ENCODE measurements around the gene PRR5.
"Not testable (repeated sequence)": the region's sequence is repeated elsewhere in the genome, so short reads cannot be mapped to it uniquely, and the experiment has no call there.

PRR5 gene

DNA sequence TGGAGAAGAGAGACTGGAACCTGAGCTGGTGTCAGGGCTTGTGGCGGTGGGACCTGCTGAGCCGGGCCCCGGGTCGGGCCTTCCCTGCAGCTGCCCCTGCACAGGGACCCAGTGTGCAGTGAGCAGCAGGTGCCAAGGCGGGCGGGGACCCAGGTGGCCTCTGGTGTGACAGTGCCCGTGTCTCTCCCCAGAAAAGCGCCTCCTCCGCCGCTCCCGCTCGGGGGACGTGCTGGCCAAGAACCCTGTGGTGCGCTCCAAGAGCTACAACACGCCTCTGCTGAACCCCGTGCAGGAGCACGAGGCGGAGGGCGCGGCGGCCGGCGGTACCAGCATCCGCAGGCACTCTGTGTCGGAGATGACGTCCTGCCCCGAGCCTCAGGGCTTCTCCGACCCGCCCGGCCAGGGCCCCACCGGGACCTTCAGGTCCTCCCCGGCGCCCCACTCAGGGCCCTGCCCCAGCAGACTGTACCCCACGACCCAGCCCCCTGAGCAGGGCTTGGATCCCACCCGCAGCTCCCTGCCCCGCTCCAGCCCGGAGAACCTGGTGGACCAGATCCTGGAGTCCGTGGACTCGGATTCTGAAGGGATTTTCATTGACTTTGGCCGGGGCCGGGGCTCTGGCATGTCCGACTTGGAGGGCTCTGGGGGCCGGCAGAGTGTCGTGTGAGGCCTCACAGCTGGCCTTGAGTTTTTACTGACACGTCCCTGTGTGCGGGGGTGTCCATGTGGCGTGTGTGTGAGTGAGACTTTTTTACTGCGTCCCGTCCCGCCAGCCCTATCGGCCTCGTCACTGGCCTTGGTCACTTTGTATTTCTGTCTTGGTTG lies 34.8 kb downstream of the PRR5 start:
- DNase-seq (ENCODE audit: low read depth): no peak

DNA sequence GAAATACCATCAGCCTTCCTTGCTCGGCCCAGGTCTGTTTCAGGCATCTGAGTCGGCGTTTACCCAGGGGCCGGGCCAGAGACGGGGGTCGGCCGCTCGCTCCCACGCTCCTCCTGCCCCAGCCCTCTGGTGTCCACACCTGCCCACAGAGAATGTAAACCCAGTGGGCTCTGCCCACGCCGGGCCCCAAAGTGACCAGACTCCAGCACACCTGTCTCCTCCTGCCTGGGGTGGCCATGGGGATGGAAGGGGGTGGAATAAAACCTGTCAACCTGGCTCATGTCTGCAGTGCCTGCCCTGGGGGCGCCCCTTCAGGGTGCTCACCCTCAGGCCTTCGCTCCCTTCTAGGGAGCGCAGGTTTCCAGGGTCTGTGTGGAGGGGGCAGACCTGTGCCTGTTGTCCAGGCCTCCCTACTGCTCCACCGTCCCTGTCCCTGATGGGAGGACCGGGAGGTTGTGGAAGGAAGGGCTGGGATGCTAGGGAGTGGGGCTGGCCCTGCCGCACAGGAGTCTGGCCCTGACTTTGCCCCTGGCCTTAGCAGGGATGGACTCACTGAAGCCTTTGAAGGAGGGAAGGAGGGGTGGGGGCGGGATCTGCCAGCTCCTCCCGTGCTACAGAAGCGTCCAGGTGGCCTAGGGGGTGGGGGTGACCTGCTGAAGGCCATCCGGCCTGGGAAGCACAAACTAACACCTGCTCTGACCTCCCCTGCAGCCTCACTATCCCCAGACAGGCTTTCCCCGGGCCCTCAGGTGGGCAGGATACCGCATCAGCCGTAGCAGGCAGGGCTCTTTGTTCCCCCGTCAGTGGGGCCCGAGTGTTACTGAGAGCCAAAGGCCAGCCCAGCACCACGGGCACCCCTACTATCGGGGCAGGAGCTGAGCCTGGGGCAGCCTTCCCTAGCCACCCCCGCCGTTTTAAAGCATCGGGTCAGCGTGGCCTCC lies 35.7 kb downstream of the PRR5 start:
- DNase-seq (ENCODE audit: low read depth): no peak

DNA sequence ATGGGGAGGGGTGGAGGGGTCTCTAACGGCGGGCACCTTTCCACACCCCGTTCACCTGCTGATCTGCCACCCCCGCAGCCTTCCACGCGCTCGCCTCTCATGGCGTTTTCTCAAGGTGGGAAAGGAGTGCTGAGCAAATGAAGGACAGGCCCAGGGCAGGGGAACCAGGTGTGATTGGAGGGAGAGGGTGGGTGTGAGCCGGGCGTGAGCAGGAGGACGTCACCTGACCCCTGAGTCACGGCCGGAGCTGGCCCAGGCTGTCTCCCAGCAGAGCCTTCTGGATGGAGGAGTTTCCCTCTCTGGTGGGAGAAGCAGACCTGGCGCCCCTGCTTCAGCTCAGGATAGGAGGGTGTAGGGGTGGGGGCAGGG lies 36.3 kb downstream of the PRR5 start:
- DNase-seq (ENCODE audit: low read depth): no peak

DNA sequence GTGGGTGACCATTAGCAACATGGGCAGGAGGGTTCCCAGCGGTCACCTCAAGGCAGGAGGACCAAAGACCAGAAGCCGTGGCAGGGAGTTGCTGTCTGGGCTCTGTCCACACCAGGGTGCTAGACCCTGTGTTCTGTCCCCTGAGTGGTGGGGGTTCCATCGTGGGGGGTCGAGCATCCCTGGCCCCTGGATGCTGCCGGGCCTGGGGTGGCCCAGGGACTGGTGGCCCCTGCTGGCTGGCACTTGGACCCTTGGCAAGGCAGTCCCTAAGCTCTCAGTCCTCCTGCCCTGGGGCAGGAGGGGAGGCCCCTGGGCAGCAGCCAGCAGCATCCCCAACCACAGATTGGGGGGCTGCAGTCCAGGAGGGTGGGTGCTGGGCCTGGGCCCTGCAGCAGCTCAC lies 37.0 kb downstream of the PRR5 start:
- no peak for DNase-seq (ENCODE audit: low read depth)

DNA sequence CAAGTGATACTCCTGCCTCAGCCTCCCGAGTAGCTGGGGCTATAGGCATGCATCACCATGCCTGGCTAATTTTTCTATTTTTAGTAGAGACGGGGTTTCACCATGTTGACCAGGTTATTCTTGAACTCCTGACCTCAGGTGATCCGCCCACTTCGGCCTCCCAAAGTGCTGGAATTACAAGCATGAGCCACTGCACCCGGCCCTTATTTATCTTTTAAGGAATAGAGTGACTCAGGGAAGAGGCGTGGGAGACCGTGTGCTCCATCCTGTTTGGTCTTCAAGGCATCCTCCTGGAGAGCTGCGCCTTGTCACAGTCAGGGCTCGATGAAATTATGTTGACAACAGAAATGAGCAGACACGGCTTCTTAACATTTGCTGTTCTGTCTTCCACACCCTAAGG lies 37.7 kb downstream of the PRR5 start:
- DNase-seq (ENCODE audit: low read depth): not testable (repeated sequence)

DNA sequence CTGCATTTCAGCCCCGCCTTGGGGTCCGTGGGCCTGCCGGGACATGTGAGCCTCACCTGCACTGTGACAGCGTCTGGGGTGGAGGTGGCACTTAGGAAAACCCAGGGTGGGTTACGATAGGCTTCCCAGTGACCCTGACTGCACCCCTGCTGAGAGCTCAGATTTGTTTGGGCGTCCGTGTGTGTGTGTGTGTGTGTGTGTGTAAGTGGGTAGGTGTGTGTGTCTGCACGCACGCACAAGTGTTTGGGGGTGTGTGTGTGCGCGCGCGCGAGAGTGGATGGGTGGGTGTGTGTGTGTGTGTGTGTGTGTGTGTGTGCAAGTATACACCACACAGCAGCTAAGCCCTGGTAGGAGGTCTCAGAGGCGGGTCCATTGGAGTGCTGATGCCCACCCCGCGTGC lies 38.3 kb downstream of the PRR5 start:
- no peak for DNase-seq (ENCODE audit: low read depth)

DNA sequence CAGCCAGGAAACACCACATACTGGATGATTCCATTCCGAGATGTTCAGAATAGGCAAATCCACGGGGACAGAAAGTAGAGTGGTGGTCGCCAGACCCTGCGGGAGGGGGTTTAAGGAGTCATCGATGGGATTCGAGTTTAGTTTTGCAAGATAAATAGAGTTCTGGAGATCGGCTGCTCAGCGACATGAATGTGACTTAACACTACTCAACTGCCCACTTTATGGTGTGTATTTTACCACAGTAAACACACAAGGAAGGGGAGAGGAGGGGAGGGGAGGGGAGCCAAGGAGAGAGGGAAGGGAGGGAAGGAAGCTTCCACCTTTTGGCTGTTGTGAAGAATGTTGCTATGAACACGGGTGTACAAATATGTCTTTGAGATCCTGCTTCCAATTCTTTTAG lies 39.9 kb downstream of the PRR5 start:
- no peak for DNase-seq (ENCODE audit: low read depth)

DNA sequence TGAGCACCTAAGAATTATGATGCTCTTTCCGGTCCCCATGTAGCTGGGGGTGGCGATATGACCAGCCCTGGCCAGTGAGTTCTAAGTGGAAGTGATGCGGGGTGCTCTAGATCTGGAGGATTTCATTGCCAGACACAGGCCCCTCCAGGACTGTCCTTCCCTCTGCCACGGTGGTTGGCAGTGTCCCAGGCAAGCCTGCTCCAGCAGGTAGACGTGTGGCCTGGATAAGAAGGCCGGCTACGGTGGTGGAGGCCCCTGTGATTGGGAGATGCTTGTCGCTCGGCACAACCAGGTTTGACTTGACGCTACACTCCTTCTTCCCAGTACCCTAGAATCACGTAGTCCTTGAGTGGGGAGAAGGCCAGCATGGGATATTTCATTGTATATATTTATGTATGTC lies 41.2 kb downstream of the PRR5 start:
- DNase-seq (ENCODE audit: low read depth): no peak

DNA sequence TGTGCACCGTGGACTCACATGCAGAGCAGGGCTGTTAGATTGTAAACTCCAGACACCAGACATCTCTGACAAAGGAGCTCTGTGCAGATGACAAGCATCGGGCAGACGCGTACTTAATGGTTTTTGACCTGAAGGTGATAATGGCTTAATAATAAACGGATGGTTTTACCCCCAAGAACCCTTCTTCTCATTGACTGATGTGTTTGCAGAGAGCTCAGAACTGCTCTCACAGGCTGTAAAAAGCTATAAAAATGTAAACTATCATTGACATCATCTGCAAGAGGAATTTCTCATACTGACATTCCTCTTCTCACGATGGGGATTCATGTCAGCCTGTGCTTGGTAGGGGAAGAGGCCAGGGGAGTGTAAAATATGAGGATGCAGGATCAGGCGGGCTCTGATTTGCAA lies 41.8 kb downstream of the PRR5 start:
- no peak for DNase-seq (ENCODE audit: low read depth)

DNA sequence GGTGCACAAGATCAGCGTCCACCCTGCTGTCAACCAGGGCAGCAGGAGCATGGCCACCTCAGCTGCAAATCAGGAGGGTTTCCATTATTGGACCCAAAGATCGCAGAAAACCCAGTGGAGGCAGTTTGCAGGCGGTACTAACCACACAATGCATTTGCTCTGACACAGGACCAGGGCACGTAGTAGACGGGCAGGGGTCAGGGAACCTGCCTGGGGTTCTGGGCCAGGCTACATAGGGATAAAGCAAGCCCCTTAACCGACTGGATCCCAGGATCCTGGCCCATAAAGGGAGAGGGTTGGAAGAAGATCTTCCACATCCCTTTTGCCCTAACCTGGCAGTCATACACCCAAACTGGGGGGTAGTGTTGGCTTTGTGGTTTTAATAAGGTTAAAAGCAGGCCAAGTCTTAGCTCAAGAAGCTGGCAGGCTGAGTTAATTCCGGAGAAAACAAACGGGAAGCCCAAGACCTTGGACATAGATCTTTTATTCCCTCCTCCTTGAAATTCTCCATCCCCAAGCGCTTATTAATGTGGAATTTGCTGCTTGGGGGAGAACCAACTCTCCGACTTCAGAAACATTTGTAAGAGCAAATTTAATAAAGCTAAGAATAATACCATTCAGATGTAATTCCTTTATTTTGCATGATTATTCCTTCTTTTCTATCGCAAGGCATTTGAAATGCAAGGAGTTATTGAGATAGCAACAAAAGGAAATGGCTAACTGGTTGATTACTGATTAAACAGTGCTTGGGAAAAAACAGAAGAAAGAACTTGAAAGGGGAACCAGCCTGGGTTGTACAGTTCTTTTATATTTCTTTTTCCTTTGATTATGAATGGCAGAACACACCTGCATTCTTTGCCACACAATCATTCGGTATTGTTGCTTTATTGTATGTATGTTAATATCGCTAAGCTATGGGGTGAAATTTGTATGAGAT lies 44.1 kb downstream of the PRR5 start:
- DNase-seq (ENCODE audit: low read depth): no peak

DNA sequence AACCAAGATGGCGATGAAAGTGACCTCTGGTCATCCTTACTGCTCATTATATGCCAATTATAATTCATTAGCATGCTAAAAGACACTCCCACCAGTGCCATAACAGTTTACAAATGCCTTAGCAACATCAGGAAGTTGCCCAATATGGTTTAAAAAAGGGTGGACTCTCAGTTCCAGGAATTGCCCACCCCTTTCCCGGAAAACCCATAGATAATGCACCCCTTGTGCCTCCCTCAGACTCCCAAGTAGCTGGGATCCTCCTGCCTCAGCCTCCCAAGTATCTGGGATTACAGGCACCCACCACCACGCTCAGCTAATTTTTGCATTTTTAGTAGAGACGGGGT lies 45.8 kb downstream of the PRR5 start:
- DNase-seq (ENCODE audit: low read depth): not testable (repeated sequence)

DNA sequence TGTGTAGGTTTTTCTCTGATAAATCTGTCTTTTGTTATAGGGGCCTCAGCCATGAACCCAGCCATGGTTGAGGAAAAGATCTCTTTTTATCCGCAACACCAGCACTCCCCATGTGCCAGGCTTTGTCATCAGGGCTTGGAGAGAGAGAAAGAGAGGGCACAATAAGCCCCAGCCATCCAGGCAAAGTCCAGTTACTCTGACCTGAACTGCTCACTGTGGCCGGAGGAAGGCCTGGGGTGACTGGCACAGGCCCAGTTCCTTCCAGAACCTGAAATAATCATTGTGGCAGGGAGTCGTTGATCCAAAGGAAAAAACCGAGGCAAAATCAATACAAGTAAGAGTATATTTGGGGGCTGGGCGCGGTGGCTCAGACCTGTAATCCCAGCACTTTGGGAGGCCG lies 46.5 kb downstream of the PRR5 start:
- no peak for DNase-seq (ENCODE audit: low read depth)

DNA sequence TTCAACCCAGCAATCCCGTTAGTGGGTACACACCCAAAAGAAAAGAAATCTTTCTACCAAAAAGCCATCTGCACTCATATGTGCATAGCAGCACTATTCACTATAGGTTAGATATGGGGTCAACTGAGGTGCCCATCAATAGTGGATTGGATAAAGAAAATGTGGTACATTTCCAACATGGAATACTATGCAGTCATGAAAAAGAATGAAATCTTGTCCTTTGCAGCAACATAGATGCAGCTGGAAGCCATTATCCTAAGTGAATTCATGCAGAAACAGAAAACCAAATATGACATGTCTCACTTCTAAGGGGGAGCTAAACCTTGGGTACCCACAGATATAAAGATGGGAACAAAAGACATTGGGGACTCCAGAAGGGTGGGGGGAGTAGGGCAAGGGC lies 48.5 kb downstream of the PRR5 start:
- DNase-seq (ENCODE audit: low read depth): no peak

DNA sequence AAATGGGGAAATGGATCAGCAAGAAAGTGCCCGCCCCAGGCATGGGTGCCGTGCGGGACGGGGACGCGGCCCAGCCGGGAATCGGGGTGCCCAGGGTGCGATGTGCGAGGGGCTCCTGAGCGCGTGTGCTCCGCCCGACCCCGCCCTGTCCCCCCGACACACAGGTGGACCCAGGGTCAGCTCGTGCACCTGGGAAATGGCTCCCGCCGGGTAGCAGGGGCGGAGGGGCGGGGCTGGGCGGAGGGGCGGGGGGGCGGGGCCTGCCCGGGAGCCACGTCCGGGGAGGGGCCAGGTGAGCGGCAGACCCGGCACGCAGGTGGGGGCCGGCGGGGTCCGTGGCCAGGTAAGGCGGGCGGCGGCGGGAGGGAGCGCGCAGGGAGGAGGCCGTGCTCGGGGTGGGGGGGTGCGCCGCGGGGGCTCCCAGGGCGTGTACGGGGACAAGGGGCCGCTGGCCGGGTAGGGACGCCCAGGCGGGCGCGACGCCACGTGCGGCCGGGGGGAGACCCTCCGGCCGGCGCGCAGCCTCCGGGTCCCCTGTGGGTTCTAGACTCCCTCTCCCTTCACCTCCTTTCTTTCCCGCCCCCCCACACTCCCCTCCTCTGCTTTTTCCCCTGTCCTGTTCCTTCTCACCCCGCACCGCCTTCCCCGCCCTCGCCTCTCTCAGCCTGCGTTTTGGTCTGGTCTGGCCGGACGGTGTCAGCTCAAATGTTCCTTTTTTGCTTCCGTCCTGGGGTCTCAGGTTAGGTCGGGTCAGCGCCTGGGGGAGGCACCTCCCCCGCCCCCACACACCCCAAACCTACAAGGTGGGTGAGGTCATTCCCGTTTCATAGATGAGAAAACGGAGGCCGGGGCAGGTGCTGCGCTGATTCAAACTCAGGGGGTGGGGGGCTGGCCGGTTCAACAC lies 50.5 kb downstream of the PRR5 start, which contains the start of gene ARHGAP8:
TSS of gene ARHGAP8 (plus strand) at position 291 of the 904 bp plus-strand sequence. CDS start 33,953 bp downstream, outside the sequence.
- no peak for DNase-seq (ENCODE audit: low read depth)

DNA sequence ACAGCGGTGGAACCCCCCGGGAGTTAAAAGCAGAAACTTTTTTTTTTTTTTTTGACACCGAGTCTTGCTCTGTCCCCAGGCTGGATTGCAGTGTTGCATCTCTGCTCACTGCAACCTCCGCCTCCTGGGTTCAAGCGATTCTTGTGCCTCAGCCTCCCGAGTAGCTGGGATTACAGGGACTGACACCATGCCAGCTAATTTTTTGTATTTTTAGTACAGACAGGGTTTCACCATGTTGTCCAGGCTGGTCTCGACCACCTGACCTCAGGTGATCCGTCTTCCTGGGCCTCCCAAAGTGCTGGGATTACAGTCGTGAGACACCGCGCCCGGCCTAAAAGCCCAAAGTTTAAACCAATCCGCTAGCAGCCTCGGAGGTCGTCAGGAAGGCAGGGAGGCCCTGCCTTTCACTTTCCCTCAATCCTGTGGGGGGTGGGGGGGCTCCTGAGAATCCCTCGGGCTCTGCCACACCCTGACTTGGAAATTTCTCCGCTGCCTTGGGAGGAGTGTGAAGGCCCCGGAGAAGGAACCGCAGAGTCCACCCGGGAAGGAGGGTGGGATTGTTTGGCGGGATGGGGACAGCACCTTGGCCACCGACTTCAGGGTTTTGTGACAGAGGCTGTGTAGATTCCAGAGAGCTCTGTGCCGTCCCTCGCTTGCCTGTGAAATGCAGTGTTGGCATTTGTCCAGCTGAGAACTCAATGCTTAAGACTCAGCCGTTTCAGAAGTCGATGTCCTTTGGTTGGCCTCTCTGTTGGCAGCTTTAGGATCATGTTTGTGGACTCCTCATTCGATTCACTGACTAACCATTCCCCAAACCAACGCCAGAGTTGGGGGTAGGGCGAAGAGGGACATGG lies 51.4 kb downstream of the PRR5 start:
- DNase-seq (ENCODE audit: low read depth): no peak

DNA sequence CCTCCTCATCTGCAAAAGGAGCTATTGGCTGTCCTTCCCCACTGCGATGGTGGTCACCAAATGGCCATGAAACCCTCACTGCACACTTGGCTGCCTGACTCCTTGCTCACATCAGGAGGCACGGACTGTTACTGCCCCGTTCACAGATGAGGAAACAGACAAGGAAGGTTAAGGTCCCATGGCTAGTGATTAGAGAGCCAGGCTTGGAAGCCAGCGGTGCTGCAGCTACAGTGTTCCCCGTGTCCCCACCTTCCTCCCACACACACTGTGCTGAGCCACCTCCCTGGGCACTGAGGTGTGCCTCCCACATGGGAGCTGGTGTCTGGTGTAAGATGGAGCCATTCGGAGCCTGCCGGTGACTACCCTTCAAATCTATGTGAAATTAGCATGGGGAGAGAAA lies 53.0 kb downstream of the PRR5 start:
- no peak for DNase-seq (ENCODE audit: low read depth)

DNA sequence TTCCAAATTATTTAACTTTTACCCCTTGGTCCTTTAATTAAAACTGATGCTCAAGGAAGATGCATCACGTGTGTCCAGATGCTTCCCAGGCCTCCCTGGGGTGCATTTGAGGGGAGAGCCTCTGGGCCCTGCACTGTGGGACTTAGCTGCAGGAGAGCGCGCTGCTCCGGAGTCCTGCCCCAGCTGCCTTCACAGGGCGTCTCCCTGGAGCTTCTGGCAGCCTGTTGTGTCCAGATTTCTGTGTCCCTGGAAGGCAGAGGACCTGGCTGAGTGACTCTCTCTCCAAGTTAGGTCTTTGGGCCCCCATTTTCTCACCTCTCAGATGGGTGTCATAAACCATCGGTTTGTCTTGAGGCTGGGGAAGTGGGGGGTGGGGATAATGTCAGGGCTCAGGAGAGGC lies 53.4 kb downstream of the PRR5 start:
- DNase-seq (ENCODE audit: low read depth): no peak

DNA sequence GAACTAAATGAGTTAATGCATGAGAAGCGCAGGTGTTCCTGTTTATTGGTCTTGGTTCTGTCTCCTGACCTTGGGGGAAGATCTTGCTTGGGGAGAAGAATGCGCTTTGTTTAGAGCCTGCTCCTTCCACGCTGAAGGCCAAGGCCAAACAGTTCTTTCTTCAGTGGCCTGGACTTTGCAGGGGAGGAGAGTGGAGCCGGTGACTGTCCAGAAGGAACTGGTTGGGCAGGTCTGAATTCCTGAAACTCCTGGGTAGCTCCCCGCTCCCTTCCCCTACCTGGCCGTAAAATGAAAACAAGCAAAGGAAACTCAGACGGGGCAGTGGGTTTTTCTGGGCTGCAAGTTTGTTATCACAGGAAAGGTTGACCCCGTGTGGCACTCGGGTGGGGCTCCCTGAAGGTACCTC lies 54.0 kb downstream of the PRR5 start:
- no peak for DNase-seq (ENCODE audit: low read depth)

DNA sequence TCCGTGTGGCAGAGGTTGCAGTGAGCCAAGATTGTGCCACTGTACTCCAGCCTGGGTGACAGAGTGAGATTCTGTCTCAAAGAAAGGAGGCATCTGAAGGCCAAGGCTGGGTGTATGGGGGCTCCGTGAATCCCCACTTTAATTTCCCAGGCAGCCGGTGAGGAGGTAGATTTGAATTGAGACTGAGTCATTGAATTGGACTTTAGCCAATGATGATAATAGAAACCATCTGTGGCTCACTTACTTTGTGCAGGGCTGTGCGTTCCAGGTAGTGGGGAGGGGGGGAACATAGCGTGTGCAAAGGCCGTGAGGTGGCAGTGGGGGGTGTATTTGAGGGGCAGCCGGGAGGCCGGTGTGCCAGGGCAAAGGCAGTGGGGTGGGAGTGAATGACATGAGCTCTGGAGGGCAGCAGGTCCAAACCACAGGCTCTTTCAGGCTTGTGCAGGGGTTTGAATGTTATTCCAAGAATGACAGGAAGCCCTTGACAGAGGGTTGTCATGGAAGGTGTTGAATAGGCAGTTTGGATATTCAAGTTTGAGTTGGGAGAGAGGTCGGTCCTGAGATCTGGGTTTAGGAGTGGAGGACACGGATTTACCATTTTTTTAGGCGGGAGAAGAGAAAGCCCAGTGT lies 56.5 kb downstream of the PRR5 start:
- DNase-seq (ENCODE audit: low read depth): peak; percentile 32

DNA sequence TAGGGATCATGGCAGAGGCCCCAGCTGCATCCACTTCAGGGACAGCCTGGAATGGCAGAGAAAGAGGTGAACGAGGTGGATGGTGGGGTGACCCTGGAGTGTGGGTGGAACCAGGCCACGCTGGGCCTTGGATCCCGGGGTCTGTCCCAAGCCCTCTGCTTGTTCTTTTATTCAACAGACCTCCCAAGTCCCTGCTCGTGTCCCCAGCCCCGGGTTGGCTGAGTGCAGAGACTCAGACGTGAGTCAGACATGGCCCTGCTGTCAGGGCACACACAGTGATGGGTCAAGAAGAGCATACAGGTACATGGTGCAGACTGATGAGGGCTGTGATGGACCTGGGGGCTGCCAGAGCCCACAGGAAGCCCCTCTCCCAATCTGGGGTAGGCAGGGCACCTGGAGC lies 57.0 kb downstream of the PRR5 start:
- no peak for DNase-seq (ENCODE audit: low read depth)

Measured in HS-5 (cell line).